ENCODE results near the gene LRRFIP1.

The LRRFIP1 gene

DNA sequence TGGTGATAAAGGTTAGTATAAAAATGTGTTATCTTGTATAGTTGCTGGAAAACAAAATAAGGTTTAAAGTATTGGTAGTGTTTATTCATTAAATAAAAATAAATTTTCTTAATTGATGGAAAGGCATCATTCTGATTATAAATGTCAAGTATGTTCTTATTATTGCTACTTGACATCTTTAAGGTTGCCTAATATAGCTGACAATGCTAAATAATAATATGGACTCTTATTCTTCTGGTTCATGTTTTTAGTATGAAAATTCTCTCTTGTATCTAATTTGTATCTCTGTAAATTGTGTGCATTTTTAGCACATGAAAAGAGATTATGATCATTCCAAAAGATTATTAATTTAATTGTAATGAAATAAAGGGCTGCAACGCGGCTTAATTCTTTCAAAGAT lies 196.2 kb downstream of the LRRFIP1 start:
- no peak overlapping the region for H3K4me3 ChIP-seq (replicated peaks; ENCODE audit: low read depth, low read length)
- TF ChIP-seq, protein P1, sequence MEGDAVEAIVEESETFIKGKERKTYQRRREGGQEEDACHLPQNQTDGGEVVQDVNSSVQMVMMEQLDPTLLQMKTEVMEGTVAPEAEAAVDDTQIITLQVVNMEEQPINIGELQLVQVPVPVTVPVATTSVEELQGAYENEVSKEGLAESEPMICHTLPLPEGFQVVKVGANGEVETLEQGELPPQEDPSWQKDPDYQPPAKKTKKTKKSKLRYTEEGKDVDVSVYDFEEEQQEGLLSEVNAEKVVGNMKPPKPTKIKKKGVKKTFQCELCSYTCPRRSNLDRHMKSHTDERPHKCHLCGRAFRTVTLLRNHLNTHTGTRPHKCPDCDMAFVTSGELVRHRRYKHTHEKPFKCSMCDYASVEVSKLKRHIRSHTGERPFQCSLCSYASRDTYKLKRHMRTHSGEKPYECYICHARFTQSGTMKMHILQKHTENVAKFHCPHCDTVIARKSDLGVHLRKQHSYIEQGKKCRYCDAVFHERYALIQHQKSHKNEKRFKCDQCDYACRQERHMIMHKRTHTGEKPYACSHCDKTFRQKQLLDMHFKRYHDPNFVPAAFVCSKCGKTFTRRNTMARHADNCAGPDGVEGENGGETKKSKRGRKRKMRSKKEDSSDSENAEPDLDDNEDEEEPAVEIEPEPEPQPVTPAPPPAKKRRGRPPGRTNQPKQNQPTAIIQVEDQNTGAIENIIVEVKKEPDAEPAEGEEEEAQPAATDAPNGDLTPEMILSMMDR (IDR thresholded peaks at IDR 0.05; ENCODE audit: low read length, missing control alignments) = no peak
- no peak for DNase-seq (ENCODE audit: low read depth)

DNA sequence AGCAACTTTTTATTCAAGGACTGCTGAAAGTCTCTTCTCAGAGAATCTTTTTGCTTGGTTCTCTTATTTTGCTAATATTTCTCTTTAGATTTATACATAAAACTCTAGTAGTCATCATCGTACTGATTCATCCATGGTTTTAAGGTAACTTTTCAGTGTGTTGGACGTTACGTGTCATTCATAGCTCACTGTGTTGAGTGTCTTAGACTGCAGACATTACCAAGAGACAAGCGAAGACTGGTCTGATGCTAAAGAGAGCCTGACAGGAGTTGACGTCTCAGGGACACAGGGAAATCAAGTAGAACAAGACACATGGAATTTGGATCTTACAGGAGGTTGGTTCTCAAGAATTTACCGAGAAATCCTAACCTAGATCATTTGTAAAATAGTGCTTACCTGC lies 196.7 kb downstream of the LRRFIP1 start:
- H3K4me3 ChIP-seq (replicated peaks; ENCODE audit: low read depth, low read length) = no peak overlapping the region
- TF ChIP-seq, protein P1 (IDR thresholded peaks at IDR 0.05; ENCODE audit: low read length, missing control alignments) = no peak
- no peak for DNase-seq (ENCODE audit: low read depth)

DNA sequence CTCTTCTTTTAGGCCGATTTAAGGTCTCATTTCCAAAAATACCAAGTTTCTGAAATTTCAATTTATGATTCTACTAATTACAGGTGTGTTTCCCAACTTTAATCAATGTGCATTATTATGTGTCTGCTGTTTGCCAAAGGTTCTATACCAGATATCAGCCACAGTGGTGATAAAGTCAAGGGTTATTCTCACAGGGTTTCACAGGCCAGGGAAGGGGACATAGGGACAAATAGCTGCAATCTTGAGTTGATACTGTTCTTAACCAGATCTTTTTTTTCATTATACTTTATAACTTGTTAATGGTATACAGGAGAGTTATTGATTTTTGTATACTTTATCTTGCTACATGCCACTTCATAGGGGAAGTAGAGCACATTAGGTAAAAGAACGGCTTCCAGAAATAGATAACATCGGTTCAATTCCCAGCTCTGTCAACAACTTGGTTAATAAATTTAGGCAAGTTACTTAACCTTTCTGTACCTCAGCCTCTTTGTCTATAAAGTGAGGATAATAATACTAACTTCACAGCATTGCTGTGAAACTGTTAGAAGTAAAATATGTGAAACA lies 200.1 kb downstream of the LRRFIP1 start:
- no peak for DNase-seq (ENCODE audit: low read depth)
- no peak overlapping the region for H3K4me3 ChIP-seq (replicated peaks; ENCODE audit: low read depth, low read length)
- TF ChIP-seq, protein P1 (IDR thresholded peaks at IDR 0.05; ENCODE audit: low read length, missing control alignments) = no peak
